ENCODE data around the gene OTULIN. TPM values are rescaled to one million over a fixed set of nuclear protein-coding genes. Genes with fewer than 3 reads are reported as not detected.

The OTULIN gene
- total and polyA plus RNA-seq, 2 of the 13 experiments (the other 11 are each of a cell fraction or from before 2014, with no cell fraction given) = 7.0 to 34.8 TPM

DNA sequence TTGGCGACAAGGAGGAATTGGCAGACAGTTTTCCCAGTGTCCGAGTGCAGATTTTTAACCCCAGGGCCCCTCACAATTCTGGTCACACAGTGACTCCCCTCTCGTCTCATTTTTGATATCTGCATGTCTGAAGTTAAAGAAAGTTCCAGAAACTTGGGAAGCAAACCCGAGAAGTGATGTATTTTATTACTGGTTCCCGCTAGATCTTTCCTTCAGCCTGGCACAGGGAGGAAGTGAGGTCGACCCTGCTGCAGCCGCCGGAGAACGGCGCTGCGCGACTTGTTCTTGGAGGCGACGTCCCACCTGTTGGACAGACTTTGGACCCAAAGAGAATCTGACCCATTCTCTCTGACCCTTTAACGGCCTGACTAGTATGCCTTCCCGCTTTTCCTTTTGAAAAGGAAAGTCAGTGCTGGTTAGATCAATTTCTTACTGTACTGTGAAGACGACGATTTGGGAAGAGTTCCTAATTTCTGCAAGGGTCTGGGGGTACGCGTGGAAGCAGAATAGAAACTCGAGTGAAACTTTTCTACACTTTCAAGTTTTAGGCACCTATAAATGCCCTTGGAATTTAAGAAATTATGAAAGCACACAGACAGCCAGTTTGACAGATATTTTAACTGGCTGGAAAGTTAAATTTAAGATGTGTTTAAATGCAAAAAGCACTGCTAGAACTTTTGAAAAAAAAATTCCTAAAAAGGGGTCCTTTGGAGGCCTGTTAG lies 744 bp downstream of the OTULIN start (continued):
- TF ChIP-seq, protein P1, sequence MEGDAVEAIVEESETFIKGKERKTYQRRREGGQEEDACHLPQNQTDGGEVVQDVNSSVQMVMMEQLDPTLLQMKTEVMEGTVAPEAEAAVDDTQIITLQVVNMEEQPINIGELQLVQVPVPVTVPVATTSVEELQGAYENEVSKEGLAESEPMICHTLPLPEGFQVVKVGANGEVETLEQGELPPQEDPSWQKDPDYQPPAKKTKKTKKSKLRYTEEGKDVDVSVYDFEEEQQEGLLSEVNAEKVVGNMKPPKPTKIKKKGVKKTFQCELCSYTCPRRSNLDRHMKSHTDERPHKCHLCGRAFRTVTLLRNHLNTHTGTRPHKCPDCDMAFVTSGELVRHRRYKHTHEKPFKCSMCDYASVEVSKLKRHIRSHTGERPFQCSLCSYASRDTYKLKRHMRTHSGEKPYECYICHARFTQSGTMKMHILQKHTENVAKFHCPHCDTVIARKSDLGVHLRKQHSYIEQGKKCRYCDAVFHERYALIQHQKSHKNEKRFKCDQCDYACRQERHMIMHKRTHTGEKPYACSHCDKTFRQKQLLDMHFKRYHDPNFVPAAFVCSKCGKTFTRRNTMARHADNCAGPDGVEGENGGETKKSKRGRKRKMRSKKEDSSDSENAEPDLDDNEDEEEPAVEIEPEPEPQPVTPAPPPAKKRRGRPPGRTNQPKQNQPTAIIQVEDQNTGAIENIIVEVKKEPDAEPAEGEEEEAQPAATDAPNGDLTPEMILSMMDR (CRISPR knock-in tag; IDR thresholded peaks at IDR 0.05) = peak; percentile 50
- TF ChIP-seq, protein P2, sequence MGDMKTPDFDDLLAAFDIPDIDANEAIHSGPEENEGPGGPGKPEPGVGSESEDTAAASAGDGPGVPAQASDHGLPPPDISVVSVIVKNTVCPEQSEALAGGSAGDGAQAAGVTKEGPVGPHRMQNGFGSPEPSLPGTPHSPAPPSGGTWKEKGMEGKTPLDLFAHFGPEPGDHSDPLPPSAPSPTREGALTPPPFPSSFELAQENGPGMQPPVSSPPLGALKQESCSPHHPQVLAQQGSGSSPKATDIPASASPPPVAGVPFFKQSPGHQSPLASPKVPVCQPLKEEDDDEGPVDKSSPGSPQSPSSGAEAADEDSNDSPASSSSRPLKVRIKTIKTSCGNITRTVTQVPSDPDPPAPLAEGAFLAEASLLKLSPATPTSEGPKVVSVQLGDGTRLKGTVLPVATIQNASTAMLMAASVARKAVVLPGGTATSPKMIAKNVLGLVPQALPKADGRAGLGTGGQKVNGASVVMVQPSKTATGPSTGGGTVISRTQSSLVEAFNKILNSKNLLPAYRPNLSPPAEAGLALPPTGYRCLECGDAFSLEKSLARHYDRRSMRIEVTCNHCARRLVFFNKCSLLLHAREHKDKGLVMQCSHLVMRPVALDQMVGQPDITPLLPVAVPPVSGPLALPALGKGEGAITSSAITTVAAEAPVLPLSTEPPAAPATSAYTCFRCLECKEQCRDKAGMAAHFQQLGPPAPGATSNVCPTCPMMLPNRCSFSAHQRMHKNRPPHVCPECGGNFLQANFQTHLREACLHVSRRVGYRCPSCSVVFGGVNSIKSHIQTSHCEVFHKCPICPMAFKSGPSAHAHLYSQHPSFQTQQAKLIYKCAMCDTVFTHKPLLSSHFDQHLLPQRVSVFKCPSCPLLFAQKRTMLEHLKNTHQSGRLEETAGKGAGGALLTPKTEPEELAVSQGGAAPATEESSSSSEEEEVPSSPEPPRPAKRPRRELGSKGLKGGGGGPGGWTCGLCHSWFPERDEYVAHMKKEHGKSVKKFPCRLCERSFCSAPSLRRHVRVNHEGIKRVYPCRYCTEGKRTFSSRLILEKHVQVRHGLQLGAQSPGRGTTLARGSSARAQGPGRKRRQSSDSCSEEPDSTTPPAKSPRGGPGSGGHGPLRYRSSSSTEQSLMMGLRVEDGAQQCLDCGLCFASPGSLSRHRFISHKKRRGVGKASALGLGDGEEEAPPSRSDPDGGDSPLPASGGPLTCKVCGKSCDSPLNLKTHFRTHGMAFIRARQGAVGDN (CRISPR knock-in tag; IDR thresholded peaks at IDR 0.05) = no peak
- TF ChIP-seq ZNF674 (CRISPR knock-in tag; IDR thresholded peaks at IDR 0.05; ENCODE audit: low read depth) = no peak
- no peak for TF ChIP-seq ZNF292 (CRISPR knock-in tag; IDR thresholded peaks at IDR 0.05; ENCODE audit: borderline replicate concordance, low read depth)
- no peak for TF ChIP-seq PCBP2 (optimal IDR thresholded peaks at IDR 0.05; ENCODE audit: low read depth, low read length, poor library complexity, severe bottlenecking)
- no peak for TF ChIP-seq ZBTB38 (CRISPR knock-in tag; IDR thresholded peaks at IDR 0.05)
- TF ChIP-seq NFE2L1 (CRISPR knock-in tag; IDR thresholded peaks at IDR 0.05; ENCODE audit: borderline replicate concordance) = no peak
- TF ChIP-seq NR1H2 (CRISPR knock-in tag; IDR thresholded peaks at IDR 0.05; ENCODE audit: borderline replicate concordance, low read depth) = no peak
- 0 out of 2 replicates have a peak, but pooled peaks have one; percentile 73 for TF ChIP-seq ZNF567 (CRISPR knock-in tag; IDR thresholded peaks at IDR 0.05; ENCODE audit: borderline replicate concordance)
- TF ChIP-seq HDAC1 (CRISPR knock-in tag; IDR thresholded peaks at IDR 0.05) = peak; percentile 47; the same call in 1 of the 2 replicates
- no peak for TF ChIP-seq ARID2 (CRISPR knock-in tag; IDR thresholded peaks at IDR 0.05; ENCODE audit: borderline replicate concordance)
- TF ChIP-seq, protein P3, sequence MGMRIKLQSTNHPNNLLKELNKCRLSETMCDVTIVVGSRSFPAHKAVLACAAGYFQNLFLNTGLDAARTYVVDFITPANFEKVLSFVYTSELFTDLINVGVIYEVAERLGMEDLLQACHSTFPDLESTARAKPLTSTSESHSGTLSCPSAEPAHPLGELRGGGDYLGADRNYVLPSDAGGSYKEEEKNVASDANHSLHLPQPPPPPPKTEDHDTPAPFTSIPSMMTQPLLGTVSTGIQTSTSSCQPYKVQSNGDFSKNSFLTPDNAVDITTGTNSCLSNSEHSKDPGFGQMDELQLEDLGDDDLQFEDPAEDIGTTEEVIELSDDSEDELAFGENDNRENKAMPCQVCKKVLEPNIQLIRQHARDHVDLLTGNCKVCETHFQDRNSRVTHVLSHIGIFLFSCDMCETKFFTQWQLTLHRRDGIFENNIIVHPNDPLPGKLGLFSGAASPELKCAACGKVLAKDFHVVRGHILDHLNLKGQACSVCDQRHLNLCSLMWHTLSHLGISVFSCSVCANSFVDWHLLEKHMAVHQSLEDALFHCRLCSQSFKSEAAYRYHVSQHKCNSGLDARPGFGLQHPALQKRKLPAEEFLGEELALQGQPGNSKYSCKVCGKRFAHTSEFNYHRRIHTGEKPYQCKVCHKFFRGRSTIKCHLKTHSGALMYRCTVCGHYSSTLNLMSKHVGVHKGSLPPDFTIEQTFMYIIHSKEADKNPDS (CRISPR knock-in tag; IDR thresholded peaks at IDR 0.05) = no peak
- peak; percentile 43; the same call in 1 of the 2 replicates for TF ChIP-seq FOXK1 (CRISPR knock-in tag; IDR thresholded peaks at IDR 0.05; ENCODE audit: borderline replicate concordance, low read depth)
- no peak for TF ChIP-seq FOXA3 (CRISPR knock-in tag; IDR thresholded peaks at IDR 0.05)
- TF ChIP-seq ZNF24 (IDR thresholded peaks at IDR 0.05) = no peak
- TF ChIP-seq ZNF678 (CRISPR knock-in tag; IDR thresholded peaks at IDR 0.05) = no peak
- TF ChIP-seq, protein P4, sequence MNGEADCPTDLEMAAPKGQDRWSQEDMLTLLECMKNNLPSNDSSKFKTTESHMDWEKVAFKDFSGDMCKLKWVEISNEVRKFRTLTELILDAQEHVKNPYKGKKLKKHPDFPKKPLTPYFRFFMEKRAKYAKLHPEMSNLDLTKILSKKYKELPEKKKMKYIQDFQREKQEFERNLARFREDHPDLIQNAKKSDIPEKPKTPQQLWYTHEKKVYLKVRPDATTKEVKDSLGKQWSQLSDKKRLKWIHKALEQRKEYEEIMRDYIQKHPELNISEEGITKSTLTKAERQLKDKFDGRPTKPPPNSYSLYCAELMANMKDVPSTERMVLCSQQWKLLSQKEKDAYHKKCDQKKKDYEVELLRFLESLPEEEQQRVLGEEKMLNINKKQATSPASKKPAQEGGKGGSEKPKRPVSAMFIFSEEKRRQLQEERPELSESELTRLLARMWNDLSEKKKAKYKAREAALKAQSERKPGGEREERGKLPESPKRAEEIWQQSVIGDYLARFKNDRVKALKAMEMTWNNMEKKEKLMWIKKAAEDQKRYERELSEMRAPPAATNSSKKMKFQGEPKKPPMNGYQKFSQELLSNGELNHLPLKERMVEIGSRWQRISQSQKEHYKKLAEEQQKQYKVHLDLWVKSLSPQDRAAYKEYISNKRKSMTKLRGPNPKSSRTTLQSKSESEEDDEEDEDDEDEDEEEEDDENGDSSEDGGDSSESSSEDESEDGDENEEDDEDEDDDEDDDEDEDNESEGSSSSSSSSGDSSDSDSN (CRISPR knock-in tag; IDR thresholded peaks at IDR 0.05) = no peak
- no peak for TF ChIP-seq ZNF589 (CRISPR knock-in tag; conservative IDR thresholded peaks at IDR 0.05)
- TF ChIP-seq SRSF1 (optimal IDR thresholded peaks at IDR 0.05; ENCODE audit: low read depth, low read length) = no peak

Data from HepG2 (cell line).